Measurements from ENCODE around the gene PDE7B.

Gene PDE7B

GRCh38 chr6:136226674-136227377 is 375.3 kb downstream of the PDE7B start:
- DNase-seq (ENCODE audit: low read depth in 2 of 2) = no peak

DNA sequence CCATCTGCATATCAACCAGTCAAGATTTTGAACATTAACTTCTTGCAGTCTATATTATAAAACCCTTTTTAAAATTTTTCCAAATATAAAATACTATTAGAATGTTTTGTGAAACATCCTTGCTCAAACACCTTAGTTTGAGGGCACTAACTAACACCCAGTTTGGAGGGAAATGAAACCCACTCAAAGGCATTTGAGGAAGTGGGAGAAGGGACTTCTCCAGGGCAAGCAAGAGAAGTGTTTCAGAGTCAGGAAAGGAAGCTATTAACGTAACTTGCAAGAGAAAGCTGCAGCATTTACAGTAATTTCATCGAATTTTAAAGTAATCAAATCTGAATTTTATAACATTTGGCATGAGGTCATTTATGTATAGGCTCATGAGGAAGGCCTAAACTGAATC is 377.3 kb downstream of the PDE7B start:
- DNase-seq (ENCODE audit: low read depth in 2 of 2) = no peak

DNA sequence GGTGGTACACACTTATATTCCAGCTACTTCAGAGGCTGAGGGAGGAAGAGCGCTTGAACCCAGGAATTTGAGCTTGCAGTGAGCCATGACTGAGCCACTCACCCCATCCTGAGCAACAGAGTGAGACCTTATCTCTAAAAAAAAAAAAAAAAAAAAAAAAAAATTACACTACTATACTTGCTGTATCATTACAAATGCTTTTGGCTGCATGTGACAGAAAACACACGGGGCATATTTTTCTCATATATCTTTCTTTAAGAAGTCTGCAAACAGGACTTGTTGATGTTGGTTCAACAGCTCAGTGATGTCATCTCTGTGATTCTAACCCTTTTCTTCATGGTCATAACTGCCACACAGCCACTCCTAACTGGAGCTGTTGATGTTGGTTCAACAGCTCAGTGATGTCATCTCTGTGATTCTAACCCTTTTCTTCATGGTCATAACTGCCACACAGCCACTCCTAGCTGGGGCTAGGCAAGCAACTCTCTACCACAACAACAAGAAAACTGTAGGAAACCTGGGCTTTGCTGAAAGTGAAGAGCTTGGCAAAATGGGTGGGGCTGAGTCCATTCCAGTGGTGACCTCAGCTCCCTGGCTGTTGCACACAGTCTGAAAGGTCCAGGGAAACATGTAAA is 378.8 kb downstream of the PDE7B start:
- no peak for DNase-seq (ENCODE audit: low read depth in 2 of 2)

- DNase-seq (ENCODE audit: low read depth in 2 of 2) = no peak
These were observed 381.2 kb downstream of the PDE7B start for GRCh38 chr6:136232701-136233100.

GRCh38 chr6:136235233-136235564 is 383.7 kb downstream of the PDE7B start:
- DNase-seq (ENCODE audit: low read depth in 2 of 2) = no peak

GRCh38 chr6:136236466-136237293 is 385.2 kb downstream of the PDE7B start:
- no peak for DNase-seq (ENCODE audit: low read depth in 2 of 2)

DNA sequence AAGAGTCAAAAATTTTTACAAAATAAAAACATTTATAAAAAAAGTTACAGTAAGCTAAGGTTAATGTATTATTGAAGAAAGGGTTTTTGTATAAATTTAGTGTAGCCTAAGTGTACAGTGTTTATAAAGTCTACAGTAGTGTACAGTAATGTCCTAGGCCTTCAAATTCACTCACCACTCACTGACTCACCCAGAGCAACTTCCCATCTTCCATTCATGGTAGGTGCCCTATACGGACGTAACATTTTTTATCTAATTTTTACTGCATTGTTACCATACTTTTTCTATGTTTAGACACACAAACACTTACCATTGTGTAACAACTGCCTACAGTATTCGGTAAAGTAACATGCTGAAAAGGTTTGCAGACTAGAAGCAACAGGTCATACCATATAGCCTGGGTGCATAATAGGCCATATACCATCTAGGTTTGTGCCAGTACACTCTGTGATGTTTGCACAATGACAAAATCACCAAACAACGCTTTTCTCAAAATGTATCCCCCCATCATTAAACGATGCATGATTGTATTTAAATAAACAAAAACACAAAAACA is 392.6 kb downstream of the PDE7B start:
- no peak for DNase-seq (ENCODE audit: low read depth in 2 of 2)
